Activated CD4-positive, alpha-beta T cell treated with anti-CD3 and anti-CD28 coated beads, Interleukin-2, Interleukin-4, amounts not matched to agents 100 ng/mL and 50 ng/mL, durations not matched to agents 16 hours and 8 hours (primary cell): Measurements from ENCODE around the gene GNLY.

Experiments
- DNase-seq: peaks from one replicate; pipeline ENCODE4 v3.0.0-alpha.2; 2020; ENCODE audit warnings: low spot score

The GNLY gene

GRCh38 chr2:85684806-85685205, 9.4 kb upstream of the GNLY start:
- DNase-seq = no peak

GRCh38 chr2:85690932-85691331, 3.2 kb upstream of the GNLY start:
- DNase-seq = no peak

- DNase-seq = no peak
Measured at GRCh38 chr2:85692039-85692645, 2.0 kb upstream of the GNLY start.

- no peak for DNase-seq
Measured at GRCh38 chr2:85695121-85695520, 963 bp downstream of the GNLY start.

GRCh38 chr2:85695691-85696668, 1.8 kb downstream of the GNLY start:
- DNase-seq = no peak

- DNase-seq = no peak
Measured at GRCh38 chr2:85697096-85697495, 2.9 kb downstream of the GNLY start.

- no peak for DNase-seq
Measured at GRCh38 chr2:85697716-85698115, 3.6 kb downstream of the GNLY start.

- DNase-seq = no peak
Measured at GRCh38 chr2:85698184-85698879, 4.2 kb downstream of the GNLY start.

GRCh38 chr2:85698880-85699254, 4.7 kb downstream of the GNLY start:
- no peak for DNase-seq

- DNase-seq = no peak
Measured at GRCh38 chr2:85699325-85699724, 5.2 kb downstream of the GNLY start.

- peak; percentile 33 for DNase-seq
Measured at GRCh38 chr2:85702172-85702571, 8.0 kb downstream of the GNLY start.

- DNase-seq = no peak
Measured at GRCh38 chr2:85702800-85703199, 8.6 kb downstream of the GNLY start.

- no peak for DNase-seq
Measured at GRCh38 chr2:85703329-85703728, 9.2 kb downstream of the GNLY start.

GRCh38 chr2:85704038-85704437, 9.9 kb downstream of the GNLY start:
- DNase-seq = no peak

- peak; percentile 65 for DNase-seq
Measured at GRCh38 chr2:85704800-85705679, 10.9 kb downstream of the GNLY start.

GRCh38 chr2:85705680-85706039, 11.5 kb downstream of the GNLY start:
- DNase-seq = no peak

GRCh38 chr2:85706063-85706462, 11.9 kb downstream of the GNLY start:
- no peak for DNase-seq

- no peak for DNase-seq
Measured at GRCh38 chr2:85706599-85707296, 12.6 kb downstream of the GNLY start.

GRCh38 chr2:85707304-85707703, 13.1 kb downstream of the GNLY start:
- DNase-seq = peak; percentile 89

GRCh38 chr2:85708641-85709040, 14.5 kb downstream of the GNLY start:
- no peak for DNase-seq

- no peak for DNase-seq
Measured at GRCh38 chr2:85709401-85709811, 15.2 kb downstream of the GNLY start.
